Measurements from ENCODE around the gene NUBPL.

- TF ChIP-seq, protein P1, sequence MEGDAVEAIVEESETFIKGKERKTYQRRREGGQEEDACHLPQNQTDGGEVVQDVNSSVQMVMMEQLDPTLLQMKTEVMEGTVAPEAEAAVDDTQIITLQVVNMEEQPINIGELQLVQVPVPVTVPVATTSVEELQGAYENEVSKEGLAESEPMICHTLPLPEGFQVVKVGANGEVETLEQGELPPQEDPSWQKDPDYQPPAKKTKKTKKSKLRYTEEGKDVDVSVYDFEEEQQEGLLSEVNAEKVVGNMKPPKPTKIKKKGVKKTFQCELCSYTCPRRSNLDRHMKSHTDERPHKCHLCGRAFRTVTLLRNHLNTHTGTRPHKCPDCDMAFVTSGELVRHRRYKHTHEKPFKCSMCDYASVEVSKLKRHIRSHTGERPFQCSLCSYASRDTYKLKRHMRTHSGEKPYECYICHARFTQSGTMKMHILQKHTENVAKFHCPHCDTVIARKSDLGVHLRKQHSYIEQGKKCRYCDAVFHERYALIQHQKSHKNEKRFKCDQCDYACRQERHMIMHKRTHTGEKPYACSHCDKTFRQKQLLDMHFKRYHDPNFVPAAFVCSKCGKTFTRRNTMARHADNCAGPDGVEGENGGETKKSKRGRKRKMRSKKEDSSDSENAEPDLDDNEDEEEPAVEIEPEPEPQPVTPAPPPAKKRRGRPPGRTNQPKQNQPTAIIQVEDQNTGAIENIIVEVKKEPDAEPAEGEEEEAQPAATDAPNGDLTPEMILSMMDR (IDR thresholded peaks at IDR 0.05): no peak
- no peak for TF ChIP-seq POLR2AphosphoS5 (IDR thresholded peaks at IDR 0.05)
- no peak for TF ChIP-seq POLR2A (IDR thresholded peaks at IDR 0.05)
These were observed 337.8 kb downstream of the NUBPL start for GRCh38 chr14:31898838-31899528.

Data from sigmoid colon (tissue), 4 donors.